Measurements from ENCODE around the gene LIM2.
"Not testable (repeated sequence)": the region's sequence is repeated elsewhere in the genome, so short reads cannot be mapped to it uniquely, and the experiment has no call there.

The LIM2 gene

GRCh38 chr19:51387924-51388389, at the start of gene LIM2:
LIM2 (minus strand) TSS chr19:51387974; CDS start chr19:51387443, 531 bp downstream.
- DNase-seq (ENCODE audit: low spot score) = no peak

- DNase-seq (ENCODE audit: low spot score) = no peak
Observed at GRCh38 chr19:51434456-51434855, 46.7 kb upstream of the LIM2 start.

- no peak for DNase-seq (ENCODE audit: low spot score)
Observed at GRCh38 chr19:51433043-51433442, 45.3 kb upstream of the LIM2 start.

- no peak for DNase-seq (ENCODE audit: low spot score)
Observed at GRCh38 chr19:51431124-51431523, 43.4 kb upstream of the LIM2 start.

GRCh38 chr19:51430221-51430620, 42.4 kb upstream of the LIM2 start:
- DNase-seq (ENCODE audit: low spot score) = no peak

- DNase-seq (ENCODE audit: low spot score) = no peak
Observed at GRCh38 chr19:51427201-51427600, 39.4 kb upstream of the LIM2 start.

- DNase-seq (ENCODE audit: low spot score) = no peak
Observed at GRCh38 chr19:51422053-51422448, 34.3 kb upstream of the LIM2 start.

- DNase-seq (ENCODE audit: low spot score) = no peak
Observed at GRCh38 chr19:51421229-51422052, 33.7 kb upstream of the LIM2 start.

- not testable (repeated sequence) for DNase-seq (ENCODE audit: low spot score)
Observed at GRCh38 chr19:51420511-51420910, 32.7 kb upstream of the LIM2 start.

GRCh38 chr19:51418707-51419106, 30.9 kb upstream of the LIM2 start:
- DNase-seq (ENCODE audit: low spot score) = no peak

- no peak for DNase-seq (ENCODE audit: low spot score)
Observed at GRCh38 chr19:51417810-51418157, 30.0 kb upstream of the LIM2 start.

- DNase-seq (ENCODE audit: low spot score) = no peak
Observed at GRCh38 chr19:51417107-51417809, 29.5 kb upstream of the LIM2 start, which contains the start of gene SIGLEC10. SIGLEC10 (minus strand) TSS chr19:51417642; CDS start chr19:51417581, 61 bp downstream.

- not testable (repeated sequence) for DNase-seq (ENCODE audit: low spot score)
Observed at GRCh38 chr19:51416422-51416821, 28.6 kb upstream of the LIM2 start.

- DNase-seq (ENCODE audit: low spot score) = no peak
Observed at GRCh38 chr19:51415187-51415586, 27.4 kb upstream of the LIM2 start.

- DNase-seq (ENCODE audit: low spot score) = no peak
Observed at GRCh38 chr19:51410950-51411748, 23.4 kb upstream of the LIM2 start.

GRCh38 chr19:51407511-51408131, 19.8 kb upstream of the LIM2 start:
- no peak for DNase-seq (ENCODE audit: low spot score)

- DNase-seq (ENCODE audit: low spot score) = no peak
Observed at GRCh38 chr19:51402117-51402516, 14.3 kb upstream of the LIM2 start.

GRCh38 chr19:51399936-51400335, 12.2 kb upstream of the LIM2 start:
- DNase-seq (ENCODE audit: low spot score) = not testable (repeated sequence)

- no peak for DNase-seq (ENCODE audit: low spot score)
Observed at GRCh38 chr19:51399231-51399630, 11.5 kb upstream of the LIM2 start.

- no peak for DNase-seq (ENCODE audit: low spot score)
Observed at GRCh38 chr19:51398096-51398704, 10.4 kb upstream of the LIM2 start.

- DNase-seq (ENCODE audit: low spot score) = not testable (repeated sequence)
Observed at GRCh38 chr19:51397453-51397852, 9.7 kb upstream of the LIM2 start.

Measured in putamen (tissue), 1 donor.